Measurements from ENCODE around the gene FIGLA.

GRCh38 chr2:70757360-70757759 is 33.1 kb downstream of the FIGLA start:
- TF ChIP-seq CTCF (IDR thresholded peaks at IDR 0.05 in 8 of 11, conservative IDR thresholded peaks at IDR 0.05 in 3 of 11), result no peak
- TF ChIP-seq POLR2A (IDR thresholded peaks at IDR 0.05), result no peak
